ENCODE results near the gene ERP29. TPM values are rescaled to one million over a fixed set of nuclear protein-coding genes. Genes with fewer than 3 reads are reported as not detected.

Gene ERP29
- total RNA-seq, 1 experiment from 2014 or later: 97.2 TPM

DNA sequence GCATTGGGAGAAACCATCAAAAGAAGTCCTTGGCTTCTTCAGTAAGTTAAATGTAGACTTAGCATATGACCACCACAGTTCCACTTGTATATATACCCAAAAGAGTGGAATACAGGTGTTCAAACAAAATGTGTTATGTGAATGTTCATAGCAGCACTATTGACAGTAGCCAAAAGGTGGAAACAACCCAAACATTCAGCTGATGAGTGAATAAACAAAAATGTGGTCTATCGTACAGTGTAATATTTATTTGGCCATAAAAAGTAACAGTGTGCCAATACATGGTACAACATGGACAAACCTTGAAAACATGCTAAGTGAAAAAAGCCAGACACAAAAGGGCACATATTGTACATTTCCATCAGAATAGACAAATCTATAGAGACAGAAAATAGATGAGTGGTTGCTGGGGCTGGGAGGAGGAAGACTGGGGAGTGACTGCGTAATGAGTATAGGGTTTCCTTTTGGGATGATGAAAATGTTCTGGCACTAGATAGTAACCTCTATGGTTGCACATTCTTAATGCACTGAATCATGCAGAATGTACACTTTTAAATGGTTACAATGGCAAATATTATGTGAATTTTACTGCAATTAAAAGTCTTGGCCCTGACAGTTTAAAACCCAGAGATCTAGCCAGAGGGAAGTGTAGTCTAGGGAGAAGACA lies 5.5 kb downstream of the ERP29 start:
- peak overlapping the region; percentile 14; the same call in 1 of the 2 replicates for H3K4me3 ChIP-seq (ENCODE audit: low read length)
- intact Hi-C loops (cut with micrococcal nuclease): loop anchor here (2.0 to 10.0 kb wide), 2 partner anchors 64 to 366 kb away; partner anchors contain the start of gene HECTD4
- DNase-seq: peak; percentile 95
- ATAC-seq: peak; percentile 88
- H3K27ac ChIP-seq (ENCODE audit: low read length): peak overlapping the region; percentile 38
- H4K20me1 ChIP-seq (ENCODE audit: low read length): peaks cover 41% of the 10 kb centered on the region
- peaks cover 76% of the 10 kb centered on the region for H3K79me2 ChIP-seq (ENCODE audit: low read length)
- H3K36me3 ChIP-seq (ENCODE audit: low read depth, low read length): peaks cover 32% of the 10 kb centered on the region
- CTCF ChIA-PET: interaction anchor here (0.6 kb wide), 1 partner anchor 88 kb away, joined by 3 read pairs; no protein-coding TSS in a partner anchor
- no peaks in the 10 kb centered on the region for H3K9me2 ChIP-seq (replicated peaks; ENCODE audit: low read length)
- no peaks in the 10 kb centered on the region for H3K27me3 ChIP-seq (ENCODE audit: low read length)
- H2AFZ ChIP-seq (ENCODE audit: low read length): no peak overlapping the region
- BruUV-seq (replicated peaks): no TSS peak
- H3F3A ChIP-seq (ENCODE audit: low read length, unreplicated experiment): peaks cover 21% of the 10 kb centered on the region
- no peaks in the 10 kb centered on the region for H3K9me3 ChIP-seq (ENCODE audit: low read length)
- POLR2A ChIA-PET (ENCODE audit: unreplicated experiment): no interaction called here
- TF ChIP-seq, protein P1, sequence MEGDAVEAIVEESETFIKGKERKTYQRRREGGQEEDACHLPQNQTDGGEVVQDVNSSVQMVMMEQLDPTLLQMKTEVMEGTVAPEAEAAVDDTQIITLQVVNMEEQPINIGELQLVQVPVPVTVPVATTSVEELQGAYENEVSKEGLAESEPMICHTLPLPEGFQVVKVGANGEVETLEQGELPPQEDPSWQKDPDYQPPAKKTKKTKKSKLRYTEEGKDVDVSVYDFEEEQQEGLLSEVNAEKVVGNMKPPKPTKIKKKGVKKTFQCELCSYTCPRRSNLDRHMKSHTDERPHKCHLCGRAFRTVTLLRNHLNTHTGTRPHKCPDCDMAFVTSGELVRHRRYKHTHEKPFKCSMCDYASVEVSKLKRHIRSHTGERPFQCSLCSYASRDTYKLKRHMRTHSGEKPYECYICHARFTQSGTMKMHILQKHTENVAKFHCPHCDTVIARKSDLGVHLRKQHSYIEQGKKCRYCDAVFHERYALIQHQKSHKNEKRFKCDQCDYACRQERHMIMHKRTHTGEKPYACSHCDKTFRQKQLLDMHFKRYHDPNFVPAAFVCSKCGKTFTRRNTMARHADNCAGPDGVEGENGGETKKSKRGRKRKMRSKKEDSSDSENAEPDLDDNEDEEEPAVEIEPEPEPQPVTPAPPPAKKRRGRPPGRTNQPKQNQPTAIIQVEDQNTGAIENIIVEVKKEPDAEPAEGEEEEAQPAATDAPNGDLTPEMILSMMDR (conservative IDR thresholded peaks at IDR 0.05; ENCODE audit: low read depth, low read length): no peak
- no peak for TF ChIP-seq EZH2phosphoT487 (IDR thresholded peaks at IDR 0.05; ENCODE audit: borderline replicate concordance, low read length)
- no peak for TF ChIP-seq EZH2 (IDR thresholded peaks at IDR 0.05; ENCODE audit: low read length, unreplicated experiment)
- no peak overlapping the region for H3K9ac ChIP-seq (ENCODE audit: low read length)
- peaks cover 41% of the 10 kb centered on the region for H3K4me1 ChIP-seq (ENCODE audit: insufficient read depth, low read length)
- peak overlapping the region; percentile 60 for H3K4me2 ChIP-seq (ENCODE audit: low read length)

DNA sequence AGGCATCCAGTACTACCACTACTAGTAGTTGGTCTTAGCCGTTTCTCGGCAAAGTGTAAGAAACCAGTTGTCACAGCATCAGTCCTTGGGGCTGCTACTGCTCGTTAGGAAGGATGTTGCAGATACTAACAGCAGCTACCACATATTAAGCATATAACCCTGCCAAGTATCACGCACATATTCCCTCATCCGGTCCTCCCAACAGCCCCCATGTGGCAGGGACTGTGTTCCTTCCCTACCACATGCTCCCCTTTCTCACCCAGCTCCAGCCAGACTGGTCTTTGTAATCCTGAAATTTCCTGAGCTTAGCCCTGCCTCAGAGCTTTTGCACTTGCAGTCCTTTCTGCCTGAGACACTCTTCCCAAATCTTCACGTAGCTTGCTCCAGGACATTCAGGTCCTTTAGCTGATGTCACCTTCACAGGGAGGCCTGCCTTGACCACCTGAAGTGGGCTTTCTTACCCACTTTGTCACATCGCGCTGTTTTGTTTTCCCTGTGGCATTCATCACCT lies 7.8 kb downstream of the ERP29 start:
- H4K20me1 ChIP-seq (ENCODE audit: low read length): peaks cover 35% of the 10 kb centered on the region
- H3K9ac ChIP-seq (ENCODE audit: low read length): no peak overlapping the region
- no peaks in the 10 kb centered on the region for H3K9me2 ChIP-seq (replicated peaks; ENCODE audit: low read length)
- peaks cover 34% of the 10 kb centered on the region for H3K4me1 ChIP-seq (ENCODE audit: insufficient read depth, low read length)
- peaks cover 30% of the 10 kb centered on the region for H3K36me3 ChIP-seq (ENCODE audit: low read depth, low read length)
- no peak overlapping the region for H3K4me2 ChIP-seq (ENCODE audit: low read length)
- ATAC-seq (no peak), DNase-seq (no peak)
- no peak overlapping the region for H3K4me3 ChIP-seq (ENCODE audit: low read length)
- no peaks in the 10 kb centered on the region for H3K27me3 ChIP-seq (ENCODE audit: low read length)
- no TSS peak for BruUV-seq (replicated peaks)
- TF ChIP-seq EZH2phosphoT487 (IDR thresholded peaks at IDR 0.05; ENCODE audit: borderline replicate concordance, low read length) (no peak), EZH2 (IDR thresholded peaks at IDR 0.05; ENCODE audit: low read length, unreplicated experiment) (no peak)
- TF ChIP-seq, protein P1 (conservative IDR thresholded peaks at IDR 0.05; ENCODE audit: low read depth, low read length): no peak
- H3F3A ChIP-seq (ENCODE audit: low read length, unreplicated experiment): peaks cover 21% of the 10 kb centered on the region
- ChIA-PET CTCF (interaction anchor here (0.7 kb wide), 1 partner anchor 76 kb away, joined by 17 read pairs; no protein-coding TSS in a partner anchor), POLR2A (ENCODE audit: unreplicated experiment) (no interaction called here)
- intact Hi-C loops (cut with micrococcal nuclease): no loop called here
- H3K79me2 ChIP-seq (ENCODE audit: low read length): peaks cover 53% of the 10 kb centered on the region
- no peak overlapping the region for H3K27ac ChIP-seq (ENCODE audit: low read length)
- H3K9me3 ChIP-seq (ENCODE audit: low read length): no peaks in the 10 kb centered on the region
- H2AFZ ChIP-seq (ENCODE audit: low read length): no peak overlapping the region

Data from PC-3 (cell line).